Gastroesophageal sphincter (tissue), 4 donors: ENCODE data around the gene KDM1A. TPM values are rescaled to one million over a fixed set of nuclear protein-coding genes. Genes with fewer than 3 reads are reported as not detected.
"Not testable (repeated sequence)": the region's sequence is repeated elsewhere in the genome, so short reads cannot be mapped to it uniquely, and the experiment has no call there.

Source experiments
- ATAC-seq: fragments of 150-250 bp; one replicate; pipeline ENCODE4 v1.9.1; 2016; ENCODE audit warnings: mild to moderate bottlenecking, moderate library complexity
- H3K27ac ChIP-seq, 4 donors: fragments of 200-600 bp; sonication (generic) in 3 of 4; 1 replicate in 3 of 4; 2 replicates in 1 of 4; pipeline ENCODE4 v1.5.1; 2016 to 2019
- H3K27me3 ChIP-seq: fragments of 200-600 bp; sonication (generic); one replicate; pipeline ENCODE4 v1.5.1; 2019
- H3K36me3 ChIP-seq, 2 donors: fragments of 200-600 bp; sonication (generic); one replicate each; pipeline ENCODE4 v1.5.1; 2019; ENCODE audit warnings: control low read depth in 1 of 2
- H3K4me1 ChIP-seq, 3 donors: fragments of 200-600 bp; sonication (generic); 1 replicate in 2 of 3; 2 replicates in 1 of 3; pipeline ENCODE4 v1.5.1; 2016 to 2019; ENCODE audit warnings: control low read depth in 2 of 3
- H3K4me3 ChIP-seq, 2 donors: fragments of 200-600 bp; sonication (generic); one replicate each; pipeline ENCODE4 v1.5.1; 2019; ENCODE audit warnings: mild to moderate bottlenecking in 1 of 2, moderate library complexity in 1 of 2
- H3K9me3 ChIP-seq, 3 donors: fragments of 200-600 bp; sonication (generic); one replicate each; pipeline ENCODE4 v1.5.1; 2017 to 2019; ENCODE audit warnings: control low read depth in 2 of 3
- CTCF ChIP-seq, 4 experiments: fragments of 200-600 bp in 2 of 4; fragments of 450-650 bp in 2 of 4; sonication (generic) in 1 of 4; IDR thresholded peaks; one replicate each; pipeline ENCODE4 v1.5.1; 2017 to 2019; ENCODE audit warnings: antibody characterized with exemption in 4 of 4, mild to moderate bottlenecking in 2 of 4, moderate library complexity in 2 of 4
- EP300 ChIP-seq: sonication (generic); formaldehyde crosslinking; IDR thresholded peaks from one replicate; pipeline ENCODE4 v1.6.1; 2017; ENCODE audit warnings: antibody characterized with exemption, mild to moderate bottlenecking
- POLR2A ChIP-seq, 2 donors: fragments of 450-650 bp; IDR thresholded peaks; one replicate each; pipeline ENCODE4 v1.6.1; 2017; ENCODE audit warnings: antibody characterized with exemption in 2 of 2, mild to moderate bottlenecking in 2 of 2, moderate library complexity in 1 of 2
- POLR2AphosphoS5 ChIP-seq: sonication (generic); formaldehyde crosslinking; IDR thresholded peaks from one replicate; pipeline ENCODE4 v1.6.1; 2017; ENCODE audit warnings: antibody characterized with exemption
- WGBS, 2 donors: methylation state at CpG; one replicate each; pipeline ENCODE4 v1.1.5; 2018; ENCODE audit warnings: low coverage in 1 of 2; 5-methylcytosine and 5-hydroxymethylcytosine counted together
- total RNA-seq, 4 donors: library from RNA; depleted of rRNA; stranded (reverse); fragments of >200 nt; gene quantifications; one replicate each; pipeline ENCODE4 v1.1.0, GENCODE V29; 2016

Gene KDM1A
- total RNA-seq, 4 donors from 2014 or later, result 48.9 to 62.4 (median 54.6) TPM

- no peaks in the 10 kb centered on the region for H3K27me3 ChIP-seq
- H3K36me3 ChIP-seq, result no peaks in the 10 kb centered on the region
- no peak for ATAC-seq
- 79% methylated on average over 4 of the region's 4 CpGs; no CpG with 5 or more reads in 1 of the 2 donors for WGBS, 2 donors
- H3K27ac ChIP-seq, result no peak overlapping the region
- no peaks in the 10 kb centered on the region for H3K9me3 ChIP-seq
- H3K4me3 ChIP-seq, result no peak overlapping the region
- TF ChIP-seq POLR2A (IDR thresholded peaks at IDR 0.05), result no peak
- TF ChIP-seq POLR2AphosphoS5, result no peak
- TF ChIP-seq CTCF (IDR thresholded peaks at IDR 0.05), result no peak
- no peak for TF ChIP-seq EP300
- H3K4me1 ChIP-seq, result no peaks in the 10 kb centered on the region
Observed at GRCh38 chr1:22983944-22984343, 35.3 kb upstream of the KDM1A start.

- H3K27me3 ChIP-seq, H3K4me3 ChIP-seq, ATAC-seq: not testable (repeated sequence)
Observed at GRCh38 chr1:22992384-22992783, 26.9 kb upstream of the KDM1A start.

GRCh38 chr1:22993220-22993795, 26.0 kb upstream of the KDM1A start:
- not testable (repeated sequence) for H3K4me1 ChIP-seq, H3K27me3 ChIP-seq, ATAC-seq, H3K4me3 ChIP-seq, H3K9me3 ChIP-seq, H3K36me3 ChIP-seq, H3K27ac ChIP-seq
- WGBS, 2 donors, result 77 to 80% methylated on average over 2 to 6 of the region's 6 CpGs

More at GRCh38 chr1:22992384-22992783, 26.9 kb upstream of the KDM1A start:
- H3K27ac ChIP-seq, H3K4me1 ChIP-seq, H3K36me3 ChIP-seq, H3K9me3 ChIP-seq: not testable (repeated sequence)
- WGBS, 2 donors, result 39 to 78% methylated on average over 2 to 3 of the region's 3 CpGs

- H3K27ac ChIP-seq, result no peak overlapping the region
- no peaks in the 10 kb centered on the region for H3K27me3 ChIP-seq
- H3K4me3 ChIP-seq, result no peak overlapping the region
- peaks cover 0 to 12% (median 0%) of the 10 kb centered on the region in 3 donors for H3K9me3 ChIP-seq
- no peaks in the 10 kb centered on the region for H3K4me1 ChIP-seq
- TF ChIP-seq POLR2AphosphoS5, result no peak
- TF ChIP-seq EP300, result no peak
- TF ChIP-seq CTCF (IDR thresholded peaks at IDR 0.05), result no peak
- TF ChIP-seq POLR2A (IDR thresholded peaks at IDR 0.05), result no peak
- no peak for ATAC-seq
- no peaks in the 10 kb centered on the region for H3K36me3 ChIP-seq
Observed at GRCh38 chr1:22995774-22996173, 23.5 kb upstream of the KDM1A start.

- not testable (repeated sequence) for H3K36me3 ChIP-seq, H3K27me3 ChIP-seq, H3K4me1 ChIP-seq, H3K4me3 ChIP-seq, H3K27ac ChIP-seq, ATAC-seq
- peaks cover 0 to 14% (median 0%) of the 10 kb centered on the region in 3 donors for H3K9me3 ChIP-seq
- 77 to 79% methylated on average over 3 to 4 of the region's 5 CpGs for WGBS, 2 donors
Observed at GRCh38 chr1:22997528-22997927, 21.7 kb upstream of the KDM1A start.

- not testable (repeated sequence) for H3K27me3 ChIP-seq, H3K36me3 ChIP-seq, H3K4me3 ChIP-seq, ATAC-seq, H3K4me1 ChIP-seq, H3K27ac ChIP-seq
- peaks cover 0 to 14% (median 0%) of the 10 kb centered on the region in 3 donors for H3K9me3 ChIP-seq
- 90 to 92% methylated on average over 3 of the region's 3 CpGs for WGBS, 2 donors
Observed at GRCh38 chr1:23000133-23000532, 19.1 kb upstream of the KDM1A start.

- H3K36me3 ChIP-seq, H3K27me3 ChIP-seq, H3K4me3 ChIP-seq, ATAC-seq, H3K4me1 ChIP-seq, H3K27ac ChIP-seq: not testable (repeated sequence)
- 86 to 90% methylated on average over 6 of the region's 7 CpGs for WGBS, 2 donors
- peaks cover 0 to 14% (median 0%) of the 10 kb centered on the region in 3 donors for H3K9me3 ChIP-seq
Observed at GRCh38 chr1:23002218-23002617, 17.1 kb upstream of the KDM1A start.

GRCh38 chr1:23004112-23004511, 15.2 kb upstream of the KDM1A start:
- no peaks in the 10 kb centered on the region for H3K36me3 ChIP-seq
- peaks cover 6% of the 10 kb centered on the region for H3K27me3 ChIP-seq
- WGBS, 2 donors, result 100% methylated on average over 1 of the region's 3 CpGs; no CpG with 5 or more reads in 1 of the 2 donors
- no peak for ATAC-seq
- H3K4me3 ChIP-seq, result no peak overlapping the region
- H3K9me3 ChIP-seq, result peaks cover 0 to 14% (median 0%) of the 10 kb centered on the region in 3 donors
- H3K27ac ChIP-seq, result no peak overlapping the region
- H3K4me1 ChIP-seq, result no peaks in the 10 kb centered on the region
- no peak for TF ChIP-seq POLR2A (IDR thresholded peaks at IDR 0.05)
- no peak for TF ChIP-seq CTCF (IDR thresholded peaks at IDR 0.05)
- no peak for TF ChIP-seq POLR2AphosphoS5
- TF ChIP-seq EP300, result no peak

- H3K4me1 ChIP-seq, ATAC-seq, H3K4me3 ChIP-seq, H3K27ac ChIP-seq, H3K27me3 ChIP-seq, H3K36me3 ChIP-seq: not testable (repeated sequence)
- 65 to 83% methylated on average over 2 to 3 of the region's 3 CpGs for WGBS, 2 donors
- peaks cover 0 to 11% (median 0%) of the 10 kb centered on the region in 3 donors for H3K9me3 ChIP-seq
Observed at GRCh38 chr1:23004769-23005168, 14.5 kb upstream of the KDM1A start.
